ENCODE data around the gene SHOX. TPM values are rescaled to one million over a fixed set of nuclear protein-coding genes. Genes with fewer than 3 reads are reported as not detected.
A peak's percentile ranks its signal among the peaks of the same experiment; 100 is the strongest.
"Not testable (repeated sequence)": the region's sequence is repeated elsewhere in the genome, so short reads cannot be mapped to it uniquely, and the experiment has no call there.

SHOX gene
- total RNA-seq, 1 donor: 13.4 TPM

DNA sequence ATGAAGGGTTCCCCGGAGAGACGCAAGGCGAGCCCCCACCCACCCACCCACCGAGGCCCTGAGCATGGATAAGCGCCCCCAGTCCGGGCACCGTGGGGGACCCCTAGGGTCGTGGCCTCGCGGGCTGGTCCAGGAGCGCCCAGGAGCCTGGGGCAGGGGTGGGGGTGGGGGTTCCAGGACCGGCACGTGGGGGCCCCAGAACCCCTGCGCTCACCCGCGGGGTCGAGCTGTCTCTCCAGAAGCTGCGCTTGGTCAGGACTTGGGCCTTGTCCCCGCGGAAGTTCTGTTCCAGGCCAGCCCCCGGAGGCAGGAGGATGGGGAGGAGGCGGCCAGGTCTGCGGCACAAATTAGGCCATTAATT, 11.2 kb upstream of the SHOX start:
- no peaks in the 10 kb centered on the region for H3K79me2 ChIP-seq (ENCODE audit: insufficient read depth, low read length)
- H4K20me1 ChIP-seq (ENCODE audit: insufficient read depth, low read length): no peaks in the 10 kb centered on the region
- no peak overlapping the region for H3K4me3 ChIP-seq (ENCODE audit: insufficient read depth, low read length)
- no peak overlapping the region for H2AFZ ChIP-seq (ENCODE audit: low read length)
- no peak for DNase-seq (ENCODE audit: insufficient read length, low spot score, missing footprints)
- no peak overlapping the region for H3K27ac ChIP-seq (ENCODE audit: low read depth, low read length)
- no peaks in the 10 kb centered on the region for H3K27me3 ChIP-seq (ENCODE audit: insufficient read depth, low read length)
- H3K4me2 ChIP-seq (ENCODE audit: insufficient read depth, low read length): no peak overlapping the region
- TF ChIP-seq, protein P1, sequence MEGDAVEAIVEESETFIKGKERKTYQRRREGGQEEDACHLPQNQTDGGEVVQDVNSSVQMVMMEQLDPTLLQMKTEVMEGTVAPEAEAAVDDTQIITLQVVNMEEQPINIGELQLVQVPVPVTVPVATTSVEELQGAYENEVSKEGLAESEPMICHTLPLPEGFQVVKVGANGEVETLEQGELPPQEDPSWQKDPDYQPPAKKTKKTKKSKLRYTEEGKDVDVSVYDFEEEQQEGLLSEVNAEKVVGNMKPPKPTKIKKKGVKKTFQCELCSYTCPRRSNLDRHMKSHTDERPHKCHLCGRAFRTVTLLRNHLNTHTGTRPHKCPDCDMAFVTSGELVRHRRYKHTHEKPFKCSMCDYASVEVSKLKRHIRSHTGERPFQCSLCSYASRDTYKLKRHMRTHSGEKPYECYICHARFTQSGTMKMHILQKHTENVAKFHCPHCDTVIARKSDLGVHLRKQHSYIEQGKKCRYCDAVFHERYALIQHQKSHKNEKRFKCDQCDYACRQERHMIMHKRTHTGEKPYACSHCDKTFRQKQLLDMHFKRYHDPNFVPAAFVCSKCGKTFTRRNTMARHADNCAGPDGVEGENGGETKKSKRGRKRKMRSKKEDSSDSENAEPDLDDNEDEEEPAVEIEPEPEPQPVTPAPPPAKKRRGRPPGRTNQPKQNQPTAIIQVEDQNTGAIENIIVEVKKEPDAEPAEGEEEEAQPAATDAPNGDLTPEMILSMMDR (IDR thresholded peaks at IDR 0.05; ENCODE audit: extremely low read depth, low read depth, low read length): no peak
- no peaks in the 10 kb centered on the region for H3K4me1 ChIP-seq (ENCODE audit: insufficient read depth, low read length)
- no peaks in the 10 kb centered on the region for H3K36me3 ChIP-seq (ENCODE audit: insufficient read depth, low read length)
- no peaks in the 10 kb centered on the region for H3K9me3 ChIP-seq (ENCODE audit: low read depth, low read length)

- Histone ChIP-seq H3K9me3 (ENCODE audit: low read depth, low read length) (no peaks in the 10 kb centered on the region), H3K4me1 (ENCODE audit: insufficient read depth, low read length) (no peaks in the 10 kb centered on the region), H4K20me1 (ENCODE audit: insufficient read depth, low read length) (no peaks in the 10 kb centered on the region), H3K36me3 (ENCODE audit: insufficient read depth, low read length) (no peaks in the 10 kb centered on the region), H3K27me3 (ENCODE audit: insufficient read depth, low read length) (no peaks in the 10 kb centered on the region), H3K79me2 (ENCODE audit: insufficient read depth, low read length) (no peaks in the 10 kb centered on the region), H3K4me3 (ENCODE audit: insufficient read depth, low read length) (no peak overlapping the region), H2AFZ (ENCODE audit: low read length) (no peak overlapping the region), H3K27ac (ENCODE audit: low read depth, low read length) (no peak overlapping the region), H3K4me2 (ENCODE audit: insufficient read depth, low read length) (no peak overlapping the region)
- TF ChIP-seq, protein P1 (IDR thresholded peaks at IDR 0.05; ENCODE audit: extremely low read depth, low read depth, low read length): no peak
- peak; percentile 23 for DNase-seq (ENCODE audit: insufficient read length, low spot score, missing footprints)
These were observed 10.6 kb upstream of the SHOX start for GRCh38 chrX:619812-620531.

GRCh38 chrX:621705-622503, 8.7 kb upstream of the SHOX start:
- no peak overlapping the region for H3K4me3 ChIP-seq (ENCODE audit: insufficient read depth, low read length)
- no peaks in the 10 kb centered on the region for H3K27me3 ChIP-seq (ENCODE audit: insufficient read depth, low read length)
- H3K79me2 ChIP-seq (ENCODE audit: insufficient read depth, low read length): no peaks in the 10 kb centered on the region
- no peaks in the 10 kb centered on the region for H3K9me3 ChIP-seq (ENCODE audit: low read depth, low read length)
- H4K20me1 ChIP-seq (ENCODE audit: insufficient read depth, low read length): no peaks in the 10 kb centered on the region
- H3K36me3 ChIP-seq (ENCODE audit: insufficient read depth, low read length): no peaks in the 10 kb centered on the region
- no peaks in the 10 kb centered on the region for H3K4me1 ChIP-seq (ENCODE audit: insufficient read depth, low read length)
- no peak overlapping the region for H2AFZ ChIP-seq (ENCODE audit: low read length)
- no peak overlapping the region for H3K27ac ChIP-seq (ENCODE audit: low read depth, low read length)
- no peak overlapping the region for H3K4me2 ChIP-seq (ENCODE audit: insufficient read depth, low read length)
- TF ChIP-seq, protein P1 (IDR thresholded peaks at IDR 0.05; ENCODE audit: extremely low read depth, low read depth, low read length): no peak
- peak; percentile 57 for DNase-seq (ENCODE audit: insufficient read length, low spot score, missing footprints)

- not testable (repeated sequence) for H3K4me1 ChIP-seq (ENCODE audit: insufficient read depth, low read length); H3K9me3 ChIP-seq (ENCODE audit: low read depth, low read length); H3K27ac ChIP-seq (ENCODE audit: low read depth, low read length); H3K27me3 ChIP-seq (ENCODE audit: insufficient read depth, low read length); H2AFZ ChIP-seq (ENCODE audit: low read length); DNase-seq (ENCODE audit: insufficient read length, low spot score, missing footprints); H3K4me2 ChIP-seq (ENCODE audit: insufficient read depth, low read length); H3K79me2 ChIP-seq (ENCODE audit: insufficient read depth, low read length); H4K20me1 ChIP-seq (ENCODE audit: insufficient read depth, low read length); H3K4me3 ChIP-seq (ENCODE audit: insufficient read depth, low read length); H3K36me3 ChIP-seq (ENCODE audit: insufficient read depth, low read length)
These were observed 7.8 kb upstream of the SHOX start for GRCh38 chrX:622802-623201.
